Sigmoid colon (tissue), 7 donors: Measurements from ENCODE around the gene IL7R. TPM values are rescaled to one million over a fixed set of nuclear protein-coding genes. Genes with fewer than 3 reads are reported as not detected.

Experiments used
- DNase-seq: peaks from one replicate; pipeline ENCODE4 v3.0.0-alpha.2; 2019
- H3K27ac ChIP-seq, 4 donors: fragments of 200-600 bp; sonication (generic); one replicate each; pipeline ENCODE4 v1.5.1; 2016 to 2019; ENCODE audit warnings: mild to moderate bottlenecking in 1 of 4
- H3K27me3 ChIP-seq, 3 donors: fragments of 200-600 bp; sonication (generic); one replicate each; pipeline ENCODE4 v1.5.1; 2019; ENCODE audit warnings: mild to moderate bottlenecking in 1 of 3
- H3K36me3 ChIP-seq, 4 donors: fragments of 200-600 bp; sonication (generic); one replicate each; pipeline ENCODE4 v1.5.1; 2016 to 2019
- H3K4me1 ChIP-seq, 4 donors: fragments of 200-600 bp; sonication (generic); one replicate each; pipeline ENCODE4 v1.5.1; 2017 to 2019
- H3K4me3 ChIP-seq, 4 donors: fragments of 200-600 bp; sonication (generic); one replicate each; pipeline ENCODE4 v1.5.1; 2017 to 2019; ENCODE audit warnings: mild to moderate bottlenecking in 2 of 4, moderate library complexity in 1 of 4
- H3K9me3 ChIP-seq, 4 donors: fragments of 200-600 bp in 3 of 4; sonication (generic) in 3 of 4; one replicate each; pipeline versions ENCODE4 v1.5.1 to v1.6.1; 2013 to 2019
- CTCF ChIP-seq, 4 experiments: fragments of 450-650 bp in 3 of 4; fragments of 200-600 bp in 1 of 4; IDR thresholded peaks; one replicate each; pipeline ENCODE4 v1.5.1; 2016 to 2019; ENCODE audit warnings: antibody characterized with exemption in 4 of 4, mild to moderate bottlenecking in 3 of 4, moderate library complexity in 2 of 4
- EP300 ChIP-seq, 4 donors: sonication (generic); formaldehyde crosslinking; IDR thresholded peaks; one replicate each; pipeline ENCODE4 v1.6.1; 2017; ENCODE audit warnings: antibody characterized with exemption in 4 of 4
- POLR2A ChIP-seq, 2 donors: fragments of 450-650 bp; IDR thresholded peaks; one replicate each; pipeline ENCODE4 v1.6.1; 2016; ENCODE audit warnings: antibody characterized with exemption in 2 of 2, mild to moderate bottlenecking in 2 of 2, moderate library complexity in 2 of 2
- POLR2AphosphoS5 ChIP-seq, 4 donors: sonication (generic); formaldehyde crosslinking; IDR thresholded peaks; one replicate each; pipeline ENCODE4 v1.6.1; 2017; ENCODE audit warnings: antibody characterized with exemption in 4 of 4
- WGBS, 2 donors: extraction: QIAGEN DNeasy Blood & Tissue Kit; methylation state at CpG; one replicate each; pipeline ENCODE4 v1.1.7; 2013; 5-methylcytosine and 5-hydroxymethylcytosine counted together
- intact Hi-C: fragments of 100-400 bp; cut with DNase I; formaldehyde crosslinking; loops from one replicate; pipeline ENCODE4 v1.15.1; 2023
- polyA plus RNA-seq, 3 donors: library from polyadenylated mRNA; stranded (reverse); fragments of 200-250 nt; gene quantifications; one replicate each; pipeline ENCODE4 v1.2.3, GENCODE V29; 2013
- total RNA-seq, 4 donors: library from RNA; depleted of rRNA; stranded (reverse); fragments of >200 nt; gene quantifications; one replicate each; pipeline ENCODE4 v1.1.0, GENCODE V29; 2016
- donor health status: healthy with polysubstance abuse.
- donor health status: Bipolar disorder and iron deficiency.
- donor health status: healthy.

Gene IL7R
- total and polyA plus RNA-seq, 7 donors, result 1.4 to 65.8 (median 3.1) TPM

DNA sequence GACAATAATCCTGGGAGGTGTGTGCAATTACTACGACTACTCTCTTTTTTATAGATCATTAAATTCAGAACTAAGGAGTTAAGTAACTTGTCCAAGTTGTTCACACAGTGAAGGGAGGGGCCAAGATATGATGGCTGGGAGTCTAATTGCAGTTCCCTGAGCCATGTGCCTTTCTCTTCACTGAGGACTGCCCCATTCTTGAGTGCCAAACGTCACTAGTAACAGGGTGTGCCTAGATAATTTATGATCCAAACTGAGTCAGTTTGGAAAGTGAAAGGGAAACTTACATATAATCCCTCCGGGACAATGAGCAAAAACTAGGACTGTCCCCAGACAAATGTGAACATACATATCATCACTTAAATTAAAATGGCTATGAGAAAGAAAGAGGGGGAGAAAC lies 20.2 kb downstream of the IL7R start:
- Histone ChIP-seq H3K27me3 (no peaks in the 10 kb centered on the region), H3K36me3 (no peaks in the 10 kb centered on the region), H3K9me3 (no peaks in the 10 kb centered on the region), H3K27ac (no peak overlapping the region), H3K4me1 (no peaks in the 10 kb centered on the region), H3K4me3 (no peak overlapping the region)
- intact Hi-C loops, result no loop called here
- TF ChIP-seq POLR2A (IDR thresholded peaks at IDR 0.05) (no peak), POLR2AphosphoS5 (IDR thresholded peaks at IDR 0.05) (no peak), CTCF (IDR thresholded peaks at IDR 0.05) (no peak), EP300 (IDR thresholded peaks at IDR 0.05) (no peak)
- 10 to 37% methylated on average over 3 of the region's 3 CpGs for WGBS, 2 donors
- no peak for DNase-seq

- Histone ChIP-seq H3K27ac (no peak overlapping the region), H3K4me3 (no peak overlapping the region), H3K36me3 (no peaks in the 10 kb centered on the region), H3K4me1 (no peaks in the 10 kb centered on the region), H3K27me3 (no peaks in the 10 kb centered on the region), H3K9me3 (no peaks in the 10 kb centered on the region)
- no peak for TF ChIP-seq POLR2AphosphoS5 (IDR thresholded peaks at IDR 0.05)
- no peak for TF ChIP-seq EP300 (IDR thresholded peaks at IDR 0.05)
- TF ChIP-seq POLR2A (IDR thresholded peaks at IDR 0.05), result no peak
- no peak for TF ChIP-seq CTCF (IDR thresholded peaks at IDR 0.05)
- WGBS, 2 donors, result 69 to 97% methylated on average over 2 of the region's 2 CpGs
- intact Hi-C loops, result no loop called here
- DNase-seq, result no peak
Observed at GRCh38 chr5:35877655-35878054, 21.0 kb downstream of the IL7R start.

- no peak overlapping the region for H3K4me3 ChIP-seq
- no peaks in the 10 kb centered on the region for H3K9me3 ChIP-seq
- no peak overlapping the region for H3K27ac ChIP-seq
Observed at GRCh38 chr5:35878079-35878478, 21.4 kb downstream of the IL7R start.

GRCh38 chr5:35879096-35879495 lies 22.4 kb downstream of the IL7R start:
- TF ChIP-seq POLR2AphosphoS5 (IDR thresholded peaks at IDR 0.05) (no peak), CTCF (IDR thresholded peaks at IDR 0.05) (no peak), POLR2A (IDR thresholded peaks at IDR 0.05) (no peak), EP300 (IDR thresholded peaks at IDR 0.05) (no peak)
- Histone ChIP-seq H3K27me3 (no peaks in the 10 kb centered on the region), H3K9me3 (no peaks in the 10 kb centered on the region), H3K36me3 (no peaks in the 10 kb centered on the region), H3K4me3 (no peak overlapping the region), H3K4me1 (no peaks in the 10 kb centered on the region), H3K27ac (no peak overlapping the region)
- no peak for DNase-seq
- intact Hi-C loops, result no loop called here
- WGBS, 2 donors, result 75 to 89% methylated on average over 2 of the region's 2 CpGs

More at GRCh38 chr5:35878079-35878478, 21.4 kb downstream of the IL7R start:
- Histone ChIP-seq H3K4me1 (no peaks in the 10 kb centered on the region), H3K27me3 (no peaks in the 10 kb centered on the region), H3K36me3 (no peaks in the 10 kb centered on the region)
- DNase-seq, result no peak
- intact Hi-C loops, result no loop called here
- TF ChIP-seq CTCF (IDR thresholded peaks at IDR 0.05) (no peak), EP300 (IDR thresholded peaks at IDR 0.05) (no peak), POLR2A (IDR thresholded peaks at IDR 0.05) (no peak), POLR2AphosphoS5 (IDR thresholded peaks at IDR 0.05) (no peak)

GRCh38 chr5:35879649-35880048 lies 23.0 kb downstream of the IL7R start:
- H3K27me3 ChIP-seq, result no peaks in the 10 kb centered on the region
- no peak for TF ChIP-seq POLR2A (IDR thresholded peaks at IDR 0.05)
- no peak for TF ChIP-seq EP300 (IDR thresholded peaks at IDR 0.05)
- TF ChIP-seq POLR2AphosphoS5 (IDR thresholded peaks at IDR 0.05), result no peak
- no peak for TF ChIP-seq CTCF (IDR thresholded peaks at IDR 0.05)
- no peaks in the 10 kb centered on the region for H3K4me1 ChIP-seq
- no peaks in the 10 kb centered on the region for H3K9me3 ChIP-seq
- H3K27ac ChIP-seq, result no peak overlapping the region
- DNase-seq, result no peak
- intact Hi-C loops, result no loop called here
- H3K36me3 ChIP-seq, result no peaks in the 10 kb centered on the region
- no peak overlapping the region for H3K4me3 ChIP-seq
